Keratinocyte (primary cell): ENCODE results near the gene NFYC.

Experiments
- EZH2 ChIP-seq: IDR thresholded peaks from one replicate; pipeline ENCODE4 v1.6.1; 2012; ENCODE audit warnings: inconsistent platforms, mild to moderate bottlenecking, low read length, moderate library complexity
- TF ChIP-seq, protein P1 (sequence below), 3 experiments: IDR thresholded peaks in 1 of 3; conservative IDR thresholded peaks in 1 of 3; optimal IDR thresholded peaks in 1 of 3; 2 replicates in 2 of 3; 3 replicates in 1 of 3; pipeline versions ENCODE3 to v1.5.1; 2011; ENCODE audit warnings: low read length in 3 of 3, mild to moderate bottlenecking in 3 of 3, moderate library complexity in 2 of 3, control low read depth in 1 of 3, inconsistent platforms in 1 of 3; ENCODE audit not compliant: insufficient read depth in 2 of 3; ENCODE audit errors: extremely low read depth in 1 of 3

GRCh38 chr1:40802742-40803113, 111.2 kb downstream of the NFYC start:
- TF ChIP-seq, protein P1, sequence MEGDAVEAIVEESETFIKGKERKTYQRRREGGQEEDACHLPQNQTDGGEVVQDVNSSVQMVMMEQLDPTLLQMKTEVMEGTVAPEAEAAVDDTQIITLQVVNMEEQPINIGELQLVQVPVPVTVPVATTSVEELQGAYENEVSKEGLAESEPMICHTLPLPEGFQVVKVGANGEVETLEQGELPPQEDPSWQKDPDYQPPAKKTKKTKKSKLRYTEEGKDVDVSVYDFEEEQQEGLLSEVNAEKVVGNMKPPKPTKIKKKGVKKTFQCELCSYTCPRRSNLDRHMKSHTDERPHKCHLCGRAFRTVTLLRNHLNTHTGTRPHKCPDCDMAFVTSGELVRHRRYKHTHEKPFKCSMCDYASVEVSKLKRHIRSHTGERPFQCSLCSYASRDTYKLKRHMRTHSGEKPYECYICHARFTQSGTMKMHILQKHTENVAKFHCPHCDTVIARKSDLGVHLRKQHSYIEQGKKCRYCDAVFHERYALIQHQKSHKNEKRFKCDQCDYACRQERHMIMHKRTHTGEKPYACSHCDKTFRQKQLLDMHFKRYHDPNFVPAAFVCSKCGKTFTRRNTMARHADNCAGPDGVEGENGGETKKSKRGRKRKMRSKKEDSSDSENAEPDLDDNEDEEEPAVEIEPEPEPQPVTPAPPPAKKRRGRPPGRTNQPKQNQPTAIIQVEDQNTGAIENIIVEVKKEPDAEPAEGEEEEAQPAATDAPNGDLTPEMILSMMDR (optimal IDR thresholded peaks at IDR 0.05 in 1 of 3, IDR thresholded peaks at IDR 0.05 in 1 of 3, conservative IDR thresholded peaks at IDR 0.05 in 1 of 3; ENCODE audit: extremely low read depth in 1 of 3, insufficient read depth in 2 of 3, low read length in 3 of 3): no peak
- no peak for TF ChIP-seq EZH2
